Activated naive CD4-positive, alpha-beta T cell treated with anti-CD3 and anti-CD28 coated beads, Interleukin-2, amount 50 U/mL, for 72 hours (primary cell): ENCODE data around the gene DCDC2B. TPM values are rescaled to one million over a fixed set of nuclear protein-coding genes. Genes with fewer than 3 reads are reported as not detected.
A peak's percentile ranks its signal among the peaks of the same experiment; 100 is the strongest.

ENCODE experiments used
- ATAC-seq, 2 donors: fragments of 150-1000 bp; cut with Tn5 transposase; 2 replicates each; pipeline ENCODE4 v1.10.0; 2021; ENCODE audit warnings: mild to moderate bottlenecking in 2 of 2, moderate library complexity in 2 of 2
- DNase-seq, 2 donors: peaks; one replicate each; pipeline ENCODE4 v3.0.0; 2021 to 2022; ENCODE audit warnings: low spot score in 2 of 2
- H3K27ac Mint-ChIP-seq, 2 donors: one replicate each; pipeline ENCODE4 v1.8.0; 2022; ENCODE audit warnings: mild to moderate bottlenecking in 2 of 2, mixed read lengths in 2 of 2
- H3K36me3 Mint-ChIP-seq, 2 donors: one replicate each; pipeline ENCODE4 v1.8.0; 2022; ENCODE audit warnings: mixed read lengths in 2 of 2
- H3K9me3 Mint-ChIP-seq, 2 donors: one replicate each; pipeline ENCODE4 v1.8.0; 2022; ENCODE audit warnings: mixed read lengths in 2 of 2
- total RNA-seq, 2 donors: library from RNA; stranded (reverse); gene quantifications; one replicate each; pipeline ENCODE4 v1.2.3, GENCODE V29; 2022

The DCDC2B gene
- total RNA-seq, 2 donors from 2014 or later: 0.16 TPM; not detected in 1

DNA sequence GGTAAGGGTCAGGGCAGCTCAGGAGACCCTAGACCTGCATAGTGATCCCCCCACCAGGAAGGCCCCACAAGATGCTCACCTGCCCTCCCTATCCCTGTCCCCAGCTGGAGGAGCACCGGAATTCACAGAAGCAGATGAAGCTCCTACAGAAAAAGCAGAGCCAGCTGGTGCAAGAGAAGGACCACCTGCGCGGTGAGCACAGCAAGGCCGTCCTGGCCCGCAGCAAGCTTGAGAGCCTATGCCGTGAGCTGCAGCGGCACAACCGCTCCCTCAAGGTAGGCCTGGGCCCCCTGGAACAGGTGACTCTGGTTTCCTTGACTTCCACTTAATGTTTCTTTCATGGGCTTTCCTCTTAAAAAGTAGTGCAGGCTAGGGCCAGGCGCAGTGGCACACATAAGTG is 21.0 kb upstream of the DCDC2B start:
- DNase-seq: no peak
- Mint-ChIP-seq H3K9me3 (no peaks in the 10 kb centered on the region), H3K27ac (peak overlapping the region in 1 of 2 donors; percentile 63), H3K36me3 (peaks cover 56 to 63% of the 10 kb centered on the region in 2 donors)
- ATAC-seq: no peak

- ATAC-seq (no peak), DNase-seq (no peak)
- H3K27ac Mint-ChIP-seq: peak overlapping the region in 1 of 2 donors; percentile 50
- no peaks in the 10 kb centered on the region for H3K9me3 Mint-ChIP-seq
- peaks cover 60 to 73% of the 10 kb centered on the region in 2 donors for H3K36me3 Mint-ChIP-seq
Measured at GRCh38 chr1:32192220-32192948, 16.5 kb upstream of the DCDC2B start.

GRCh38 chr1:32194984-32195383 is 13.9 kb upstream of the DCDC2B start:
- DNase-seq: no peak
- no peak for ATAC-seq
- no peaks in the 10 kb centered on the region for H3K9me3 Mint-ChIP-seq
- no peak overlapping the region for H3K27ac Mint-ChIP-seq
- peaks cover 53 to 62% of the 10 kb centered on the region in 2 donors for H3K36me3 Mint-ChIP-seq

DNA sequence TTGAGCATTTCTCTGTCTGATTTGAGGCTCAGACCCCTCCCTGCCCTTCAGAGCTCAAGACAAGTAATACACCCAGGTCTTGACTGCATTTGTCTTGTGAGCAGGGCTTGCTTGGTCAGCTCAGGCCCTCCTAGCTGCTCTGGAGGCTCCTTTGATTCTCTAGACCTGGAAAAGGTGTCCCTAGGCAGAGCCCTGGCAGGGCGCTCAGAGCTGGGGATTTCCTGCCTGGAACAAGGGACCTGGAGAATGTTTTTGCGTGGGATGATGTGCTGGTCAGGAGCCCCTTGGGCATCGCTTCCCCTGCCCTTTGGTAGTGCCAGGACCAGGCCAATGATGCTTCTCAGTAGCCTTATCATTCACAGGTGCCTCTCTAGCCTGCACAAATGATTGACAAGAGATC is 13.4 kb upstream of the DCDC2B start:
- Mint-ChIP-seq H3K9me3 (no peaks in the 10 kb centered on the region), H3K36me3 (peaks cover 51 to 58% of the 10 kb centered on the region in 2 donors), H3K27ac (no peak overlapping the region)
- ATAC-seq (no peak), DNase-seq (no peak)

DNA sequence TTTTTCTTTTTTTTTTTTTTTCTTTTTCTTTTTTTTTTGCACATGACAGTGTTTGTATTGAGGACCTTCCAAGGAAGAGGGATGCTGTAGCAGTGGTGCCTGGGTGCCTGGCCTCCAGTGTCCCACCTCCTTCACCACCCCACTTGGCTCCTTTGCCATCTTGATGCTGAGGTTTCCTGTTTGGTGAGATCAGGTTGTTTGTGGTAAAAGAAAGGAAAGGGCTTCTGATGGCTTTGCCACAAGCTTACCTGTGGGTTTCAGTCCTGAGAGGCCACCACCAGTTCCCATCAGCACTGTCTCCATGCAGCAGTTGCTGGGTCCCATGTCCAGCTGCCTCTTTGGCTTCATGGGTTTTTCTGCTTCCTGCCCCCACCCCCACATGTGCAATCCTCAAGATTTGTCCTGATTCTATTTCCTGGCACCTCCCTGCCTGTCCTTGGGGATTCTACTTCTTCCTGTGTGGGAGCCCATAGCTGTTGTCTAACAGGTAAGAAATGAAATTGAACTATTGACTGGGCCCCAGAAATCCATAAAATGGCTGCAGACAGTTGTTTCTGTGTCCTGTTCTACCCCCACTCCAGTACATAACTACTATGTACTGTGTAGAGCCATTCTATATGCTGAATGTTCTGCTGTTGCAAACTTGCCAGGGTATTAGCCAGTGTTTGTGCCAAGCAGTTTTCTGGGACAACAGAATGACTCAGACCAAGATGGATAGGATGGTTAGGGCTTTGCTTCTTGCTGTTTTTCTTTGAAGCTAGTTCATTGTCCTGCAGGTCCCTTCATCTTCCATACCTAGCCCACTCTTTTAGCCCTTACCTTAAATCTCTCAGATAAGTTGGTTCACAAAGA is 12.7 kb upstream of the DCDC2B start:
- no peaks in the 10 kb centered on the region for H3K9me3 Mint-ChIP-seq
- H3K36me3 Mint-ChIP-seq: peaks cover 51 to 57% of the 10 kb centered on the region in 2 donors
- no peak for DNase-seq
- peak overlapping the region; percentile 67 to 86 for H3K27ac Mint-ChIP-seq
- ATAC-seq: no peak

DNA sequence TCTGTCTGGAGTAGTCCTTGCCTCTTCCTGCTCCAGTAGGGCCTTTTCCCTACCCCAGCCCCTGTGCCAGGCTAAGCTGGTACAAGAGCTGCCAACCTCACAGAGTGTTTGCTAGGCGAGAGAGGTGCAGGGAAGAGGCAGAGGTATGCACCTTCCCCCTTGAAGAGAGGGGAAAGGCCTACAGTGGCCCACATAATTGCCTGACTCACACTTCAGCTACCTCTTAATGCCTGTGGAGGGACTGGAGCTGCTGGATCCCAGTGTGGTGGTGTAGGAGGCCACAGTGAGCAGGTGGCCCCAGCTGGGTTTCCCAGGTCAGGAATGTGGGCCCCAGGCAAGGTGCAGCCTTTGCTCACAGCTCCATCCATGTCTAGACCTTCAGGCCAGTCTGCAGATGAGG is 11.8 kb upstream of the DCDC2B start:
- ATAC-seq: no peak
- Mint-ChIP-seq H3K27ac (peak overlapping the region; percentile 67 to 93), H3K36me3 (peaks cover 48 to 52% of the 10 kb centered on the region in 2 donors), H3K9me3 (no peaks in the 10 kb centered on the region)
- DNase-seq: no peak

DNA sequence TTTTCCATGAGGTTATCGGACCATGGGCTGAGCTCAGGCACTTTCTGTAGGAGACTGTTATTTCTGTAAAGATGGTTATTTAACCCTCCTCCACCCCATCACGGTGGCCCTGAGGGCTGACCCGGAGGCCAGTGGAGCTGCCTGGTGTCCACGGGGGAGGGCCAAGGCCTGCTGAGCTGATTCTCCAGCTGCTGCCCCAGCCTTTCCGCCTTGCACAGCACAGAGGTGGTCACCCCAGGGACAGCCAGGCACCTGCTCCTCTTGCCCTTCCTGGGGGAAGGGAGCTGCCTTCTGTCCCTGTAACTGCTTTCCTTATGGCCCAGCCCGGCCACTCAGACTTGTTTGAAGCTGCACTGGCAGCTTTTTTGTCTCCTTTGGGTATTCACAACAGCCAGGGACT is 11.1 kb upstream of the DCDC2B start:
- peaks cover 40 to 44% of the 10 kb centered on the region in 2 donors for H3K36me3 Mint-ChIP-seq
- H3K9me3 Mint-ChIP-seq: no peaks in the 10 kb centered on the region
- DNase-seq (no peak), ATAC-seq (no peak)
- H3K27ac Mint-ChIP-seq: peak overlapping the region; percentile 67 to 93

DNA sequence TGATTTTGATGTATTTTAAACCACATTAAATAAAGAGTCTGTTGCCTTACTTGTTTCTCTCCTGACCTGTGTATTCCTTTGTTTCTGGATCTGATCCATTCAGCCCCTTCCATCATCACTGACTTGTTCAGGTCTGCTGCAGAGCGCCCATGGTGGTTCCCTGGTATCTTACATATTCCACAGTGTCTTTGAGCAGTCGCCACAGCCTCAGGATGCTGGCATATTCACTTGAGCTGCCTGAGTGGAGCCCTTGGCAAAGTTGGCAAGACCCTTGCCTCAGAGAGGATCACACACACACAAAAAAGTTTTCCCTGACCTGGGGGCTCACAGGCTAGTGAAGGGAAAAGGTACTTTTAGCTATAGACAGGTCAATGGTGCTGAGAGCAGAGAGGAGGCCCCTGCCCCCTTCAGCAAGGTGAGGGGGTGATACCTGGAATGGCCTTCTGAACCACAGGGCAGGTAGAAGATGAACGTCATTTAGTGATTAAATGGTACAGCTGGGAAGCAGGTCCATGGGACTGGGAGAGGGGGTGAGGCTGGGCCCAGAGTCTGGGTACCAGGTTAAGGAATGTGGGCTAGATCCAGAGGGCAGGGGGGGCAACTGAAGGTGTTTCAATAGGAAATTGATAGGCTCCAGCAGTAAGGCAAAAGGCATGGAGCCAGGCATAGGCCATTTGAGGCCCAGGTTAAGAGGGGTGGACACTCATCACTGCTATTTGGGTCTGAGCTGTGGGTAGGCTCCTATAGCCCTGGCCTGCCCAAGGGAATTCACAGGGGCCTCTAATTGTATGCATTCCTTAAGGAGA is 10.4 kb upstream of the DCDC2B start:
- Mint-ChIP-seq H3K9me3 (no peaks in the 10 kb centered on the region), H3K36me3 (peaks cover 35 to 39% of the 10 kb centered on the region in 2 donors)

DNA sequence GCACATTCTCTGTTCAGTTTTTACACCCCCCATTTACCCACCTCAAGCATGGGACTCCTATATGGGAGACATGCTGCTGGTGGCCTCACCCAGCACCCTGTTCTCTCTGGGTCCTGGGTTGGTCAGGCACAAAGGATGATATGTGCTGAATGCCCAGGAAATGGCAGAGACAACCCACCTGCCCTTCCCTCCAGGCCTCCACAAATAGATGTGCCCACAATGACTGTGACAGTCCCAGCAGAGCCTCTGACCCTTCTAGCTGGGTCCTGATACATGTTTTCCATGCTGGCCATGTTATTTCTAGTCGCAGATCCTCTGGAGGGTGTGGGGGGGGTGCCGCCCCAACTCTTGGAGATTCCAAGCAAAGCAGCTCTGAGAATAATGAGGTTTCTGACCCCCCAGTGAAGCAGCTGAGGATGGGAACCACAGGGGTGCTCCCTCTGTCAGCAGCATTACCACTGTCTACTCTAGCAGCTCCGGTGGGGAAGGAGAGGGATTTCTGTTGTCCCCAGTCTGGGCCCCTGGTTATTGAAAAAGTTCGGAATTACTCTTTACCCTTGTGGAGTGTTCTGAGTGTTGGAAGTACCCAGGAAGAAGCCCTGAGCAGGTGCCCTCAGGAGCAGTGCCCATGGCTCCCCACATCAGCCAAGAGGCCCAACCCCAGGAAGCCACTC is 9.7 kb upstream of the DCDC2B start:
- DNase-seq (no peak), ATAC-seq (no peak)
- Mint-ChIP-seq H3K9me3 (no peaks in the 10 kb centered on the region), H3K36me3 (peaks cover 29 to 32% of the 10 kb centered on the region in 2 donors), H3K27ac (peak overlapping the region in 1 of 2 donors; percentile 73)

More for the DNA sequence above, 10.4 kb upstream of the DCDC2B start:
- DNase-seq: no peak
- peak overlapping the region; percentile 22 to 66 for H3K27ac Mint-ChIP-seq
- no peak for ATAC-seq

DNA sequence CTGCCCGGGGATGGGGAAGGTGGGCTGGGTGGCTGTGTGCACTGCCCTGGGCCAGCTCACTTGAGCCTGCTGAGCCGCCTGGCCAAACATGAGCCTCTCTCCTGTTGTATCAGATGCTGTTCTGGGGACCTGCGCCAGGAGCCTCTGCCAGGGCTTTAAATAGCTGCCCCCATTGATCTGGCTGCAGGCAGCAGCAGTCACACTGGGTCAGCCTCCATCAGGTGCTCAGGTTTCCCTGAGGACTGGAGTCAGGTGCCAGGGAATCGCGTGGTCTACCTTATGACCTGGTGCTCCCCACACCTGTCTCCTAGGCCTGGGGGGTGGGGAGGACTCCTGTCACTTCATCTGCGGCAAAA is 9.2 kb upstream of the DCDC2B start:
- DNase-seq (no peak), ATAC-seq (no peak)
- Mint-ChIP-seq H3K9me3 (no peaks in the 10 kb centered on the region), H3K27ac (peak overlapping the region in 1 of 2 donors; percentile 73), H3K36me3 (peaks cover 26 to 27% of the 10 kb centered on the region in 2 donors)

- Mint-ChIP-seq H3K27ac (peak within 1 kb of the TSS; percentile 73 to 95), H3K36me3 (peaks cover 21 to 26% of the 10 kb centered on the region in 2 donors), H3K9me3 (no peaks in the 10 kb centered on the region)
- peak; percentile 54 to 73 for DNase-seq
- ATAC-seq: peak; percentile 49 to 53
Measured at GRCh38 chr1:32200226-32201010, 8.5 kb upstream of the DCDC2B start, which contains the start of gene CCDC28B. TSS of gene CCDC28B (plus strand) at chr1:32200595. CDS start at chr1:32201936, 1,341 bp downstream.

DNA sequence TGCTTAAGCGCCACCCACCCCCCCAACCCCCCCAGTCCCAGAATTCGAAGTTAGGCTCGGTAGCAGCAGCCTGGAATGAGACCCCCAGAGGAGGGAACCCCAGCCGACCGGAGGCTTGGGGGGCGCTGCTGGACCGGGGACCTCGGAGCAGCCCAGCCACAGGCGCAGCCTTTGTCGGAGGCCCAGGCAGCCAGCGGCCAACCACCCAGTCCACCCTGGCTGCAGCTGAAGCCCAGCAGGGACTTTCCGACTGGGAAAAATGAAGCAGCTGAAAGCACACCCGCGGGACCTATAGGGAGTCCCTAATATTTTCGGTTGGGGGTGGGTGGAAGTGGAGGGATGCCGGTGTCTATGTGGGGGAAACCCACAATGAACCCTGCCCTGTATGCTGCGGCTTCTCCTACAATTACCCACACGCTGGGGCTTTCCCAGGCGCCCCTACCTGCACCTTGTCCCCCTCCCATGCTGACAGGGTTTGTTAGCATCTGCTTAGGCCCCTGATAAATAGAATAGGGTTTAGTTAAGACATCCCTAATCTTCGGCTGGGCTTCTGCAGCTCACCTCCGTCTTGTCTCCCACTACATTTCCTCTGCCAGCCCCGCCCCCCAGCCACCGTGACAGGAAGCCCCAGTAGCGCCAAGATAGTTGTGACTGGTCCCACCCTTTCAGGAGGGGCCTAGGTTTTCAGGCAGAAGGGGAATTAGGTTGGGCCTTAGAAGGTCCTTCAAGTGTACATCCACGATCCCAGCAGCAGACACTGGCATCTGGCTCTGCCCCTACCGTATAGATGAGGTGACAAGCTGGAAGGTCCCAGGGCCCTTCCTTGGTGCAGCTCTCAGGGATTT is 7.7 kb upstream of the DCDC2B start:
- ATAC-seq (peak; percentile 51 to 71), DNase-seq (peak; percentile 74 to 84)
- Mint-ChIP-seq H3K27ac (peak overlapping the region; percentile 50 to 95), H3K36me3 (peaks cover 19 to 26% of the 10 kb centered on the region in 2 donors), H3K9me3 (no peaks in the 10 kb centered on the region)

DNA sequence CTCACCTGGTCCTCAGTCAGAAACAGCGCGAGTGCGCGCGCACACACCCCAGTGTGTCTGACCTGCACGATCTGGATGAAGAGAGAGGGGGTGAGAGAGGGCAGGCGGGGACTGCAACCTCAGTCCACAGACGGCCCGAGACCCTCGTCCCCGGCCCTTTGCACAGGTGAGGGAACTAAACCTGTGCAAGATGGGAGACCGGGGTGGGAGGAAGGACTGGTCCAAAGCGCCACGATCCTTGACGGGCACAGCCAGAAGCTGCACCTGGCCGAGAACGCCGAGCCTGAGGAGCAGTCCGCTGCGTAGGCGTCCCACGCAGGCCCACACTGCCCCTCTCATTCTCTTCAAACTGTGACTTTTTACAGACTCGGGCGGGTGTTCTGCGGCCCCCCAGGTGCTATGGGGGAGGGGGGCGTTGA is 3.9 kb upstream of the DCDC2B start:
- Mint-ChIP-seq H3K36me3 (peaks cover 12 to 19% of the 10 kb centered on the region in 2 donors), H3K9me3 (no peaks in the 10 kb centered on the region), H3K27ac (peak overlapping the region in 1 of 2 donors; percentile 92)
- DNase-seq (no peak), ATAC-seq (no peak)

GRCh38 chr1:32205401-32206370 is 3.2 kb upstream of the DCDC2B start, which contains the start of gene IQCC:
TSS of gene IQCC (plus strand) at chr1:32205671. CDS start at chr1:32205682, 11 bp downstream.
- H3K9me3 Mint-ChIP-seq: no peaks in the 10 kb centered on the region
- peak within 1 kb of the TSS; percentile 92 to 94 for H3K27ac Mint-ChIP-seq
- H3K36me3 Mint-ChIP-seq: peaks cover 12 to 19% of the 10 kb centered on the region in 2 donors
- DNase-seq (peak; percentile 85 to 90), ATAC-seq (peak; percentile 79 to 82)
